ENCODE results near the gene FOXN3. TPM values are rescaled to one million over a fixed set of nuclear protein-coding genes. Genes with fewer than 3 reads are reported as not detected.

FOXN3 gene
- total RNA-seq, 1 experiment from 2014 or later = 125 TPM

GRCh38 chr14:89194376-89194775 lies 222.7 kb downstream of the FOXN3 start:
- no peaks in the 10 kb centered on the region; the same call in 1 of the 2 replicates for H3K27me3 Mint-ChIP-seq (ENCODE audit: low read depth)
- no peak overlapping the region for H2BK120ac ChIP-seq (ENCODE audit: low read depth, low read length, poor library complexity, severe bottlenecking)
- no peak overlapping the region for H3K14ac ChIP-seq (ENCODE audit: insufficient read depth, low read length)
- DNase-seq = no peak
- H2AFZ ChIP-seq (ENCODE audit: low read length) = no peak overlapping the region
- no peaks in the 10 kb centered on the region for H3K4me1 ChIP-seq (ENCODE audit: insufficient read depth, low read length)
- H3K36me3 Mint-ChIP-seq (ENCODE audit: insufficient read depth in 1 of 3, low read depth in 3 of 3) = peaks cover 14 to 35% (median 19%) of the 10 kb centered on the region in 3 experiments
- no peak overlapping the region for H2AK5ac ChIP-seq (ENCODE audit: insufficient read length, low read length)
- H4K91ac ChIP-seq (ENCODE audit: insufficient read length, low read depth, low read length) = no peak overlapping the region
- no peak overlapping the region for H2BK20ac ChIP-seq (ENCODE audit: low read depth, low read length, poor library complexity, severe bottlenecking)
- no peak overlapping the region for H2BK5ac ChIP-seq (ENCODE audit: insufficient read length, low read length)
- H3K18ac ChIP-seq (ENCODE audit: insufficient read length, low read depth, low read length) = no peak overlapping the region
- H3K27me3 ChIP-seq (ENCODE audit: insufficient read depth, low read length) = no peaks in the 10 kb centered on the region
- H3K27ac ChIP-seq (ENCODE audit: insufficient read length, low read depth, low read length) = no peak overlapping the region
- H4K8ac ChIP-seq (replicated peaks; ENCODE audit: insufficient read length, low read depth, low read length) = no peak overlapping the region
- no peak overlapping the region for H3K23ac ChIP-seq (ENCODE audit: insufficient read length, low read depth, low read length)
- H3K23me2 ChIP-seq (ENCODE audit: insufficient read length, low read depth, low read length, poor library complexity, severe bottlenecking) = no peaks in the 10 kb centered on the region
- H2BK15ac ChIP-seq (ENCODE audit: low read depth, low read length) = no peak overlapping the region
- no peak overlapping the region for H3K4ac ChIP-seq (ENCODE audit: low read depth, low read length)
- no peak overlapping the region for H3K9ac ChIP-seq (ENCODE audit: extremely low read depth, insufficient read length, low read length)
- no CpG with 5 or more reads among the region's 1 CpG for WGBS (ENCODE audit: extremely low coverage, insufficient read length, low lambda C conversion rate)
- no peak overlapping the region for H4K5ac ChIP-seq (ENCODE audit: insufficient read length, low read depth, low read length)
- no peaks in the 10 kb centered on the region for H3K79me1 ChIP-seq (ENCODE audit: insufficient read depth, low read depth, low read length, poor library complexity, severe bottlenecking)
- H3K9me3 Mint-ChIP-seq = no peaks in the 10 kb centered on the region; a peak in 2 of 5 replicates
- no peak overlapping the region for H3K27ac Mint-ChIP-seq
- no peak for TF ChIP-seq CTCF (conservative IDR thresholded peaks at IDR 0.05)
- peaks cover 3% of the 10 kb centered on the region for H3K79me2 ChIP-seq (ENCODE audit: insufficient read depth, low read length)
- peaks cover 3 to 7% of the 10 kb centered on the region in 2 experiments; a peak in 2 of 4 replicates for H3K4me1 Mint-ChIP-seq
- no peaks in the 10 kb centered on the region for H4K20me1 ChIP-seq (ENCODE audit: control insufficient read depth, insufficient read depth, insufficient read length)
- no peak overlapping the region for H3K4me3 Mint-ChIP-seq
- no peak overlapping the region for H3K4me2 ChIP-seq (ENCODE audit: insufficient read depth, insufficient read length, low read length)
- no peak overlapping the region for H3K56ac ChIP-seq (ENCODE audit: insufficient read length, low read depth, low read length)
- no peak overlapping the region for H3T11ph ChIP-seq (ENCODE audit: low read length)
- H2BK12ac ChIP-seq (ENCODE audit: insufficient read length, low read depth, low read length) = no peak overlapping the region
- no peaks in the 10 kb centered on the region for H3K9me3 ChIP-seq (ENCODE audit: control insufficient read depth, low read depth, low read length)
